Measurements from ENCODE around the gene IRS1.

IRS1 gene

DNA sequence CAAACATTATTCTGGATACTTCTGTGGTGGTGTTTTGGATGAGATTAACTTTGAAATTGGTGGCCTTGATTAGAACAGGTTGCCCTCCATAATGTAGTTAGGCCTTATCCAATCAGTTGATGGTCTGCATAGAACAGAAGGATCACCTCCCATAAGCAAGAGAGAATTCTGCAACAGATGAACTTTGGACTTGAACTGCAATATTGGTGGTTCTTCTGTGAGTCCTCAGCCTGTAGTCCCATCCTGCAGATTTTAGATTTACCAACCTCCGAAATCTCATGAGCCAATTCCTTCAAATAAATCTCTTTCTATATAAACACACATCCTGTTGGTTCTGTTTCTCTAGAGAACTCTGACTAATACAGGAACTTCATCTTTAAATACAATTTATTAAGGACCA is 81.9 kb downstream of the IRS1 start:
- no peak for DNase-seq

DNA sequence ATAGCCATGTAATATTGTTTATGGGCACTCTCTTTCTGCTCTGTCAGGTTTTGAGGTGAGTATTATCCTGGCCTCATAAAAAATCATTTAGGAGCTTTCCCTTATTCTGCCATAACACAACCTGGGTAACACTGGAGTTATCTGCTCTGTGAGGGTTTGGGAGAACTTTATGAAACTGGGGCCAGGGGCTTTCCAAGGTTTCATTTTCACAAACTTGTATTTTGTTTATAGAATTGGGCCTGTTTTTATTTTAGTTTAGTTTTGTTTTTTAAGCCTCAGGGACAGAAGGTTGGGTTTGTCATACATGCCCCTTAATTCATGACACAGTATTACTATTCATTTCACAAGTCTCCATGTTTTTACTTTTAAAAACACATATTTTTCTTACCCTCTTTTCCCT is 83.5 kb downstream of the IRS1 start:
- no peak for DNase-seq

DNA sequence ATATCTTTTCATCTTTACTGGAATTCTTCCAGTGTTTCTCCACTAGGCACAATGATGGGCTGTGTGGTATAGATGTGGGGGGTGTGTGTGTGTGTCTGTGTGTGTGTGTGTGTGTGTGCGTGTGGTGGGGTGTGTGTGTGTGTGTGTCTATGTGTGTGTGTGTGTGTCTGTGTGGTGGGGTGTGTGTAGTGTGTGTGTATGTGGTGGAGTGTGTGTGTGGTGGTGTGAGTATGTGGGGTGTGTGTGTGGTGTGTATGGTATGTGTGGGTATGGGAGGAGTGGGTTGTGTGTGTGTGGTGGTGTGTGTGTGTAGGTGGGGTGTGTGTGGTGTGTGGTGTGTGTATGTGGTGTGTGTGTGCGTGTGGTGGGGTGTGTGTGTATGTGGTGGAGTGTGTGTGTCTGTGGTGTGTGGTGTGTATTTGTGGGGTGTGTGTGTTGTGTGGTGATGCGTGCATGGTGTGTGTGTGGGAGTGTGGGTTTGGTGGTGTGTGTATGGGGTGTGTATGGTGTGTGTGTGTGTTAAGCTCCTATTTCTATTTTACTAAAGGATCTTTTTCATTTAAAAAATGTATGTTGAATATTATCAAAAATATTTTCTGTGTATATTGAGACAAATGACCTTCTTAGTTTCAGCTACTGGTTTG is 84.2 kb downstream of the IRS1 start:
- DNase-seq, result no peak

DNA sequence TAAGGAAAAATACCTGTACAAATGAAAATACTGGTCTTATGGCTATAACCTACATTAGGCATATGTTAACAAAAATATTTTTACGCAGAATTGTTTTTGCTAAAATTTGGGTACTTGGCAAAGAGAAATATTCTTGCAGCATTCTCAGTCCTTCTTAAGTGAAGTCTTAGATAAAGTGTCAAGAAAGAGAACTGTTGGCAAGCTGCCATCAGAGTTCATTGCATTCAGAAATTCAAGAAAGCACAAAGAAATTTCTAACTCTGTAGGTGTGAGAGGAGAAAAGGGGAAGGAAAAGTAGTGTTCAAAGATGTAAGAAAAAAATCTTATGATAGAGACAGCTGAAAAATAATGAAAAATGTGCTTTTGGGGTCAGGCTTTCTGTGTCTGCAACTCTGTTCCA is 86.7 kb downstream of the IRS1 start:
- DNase-seq, result no peak

DNA sequence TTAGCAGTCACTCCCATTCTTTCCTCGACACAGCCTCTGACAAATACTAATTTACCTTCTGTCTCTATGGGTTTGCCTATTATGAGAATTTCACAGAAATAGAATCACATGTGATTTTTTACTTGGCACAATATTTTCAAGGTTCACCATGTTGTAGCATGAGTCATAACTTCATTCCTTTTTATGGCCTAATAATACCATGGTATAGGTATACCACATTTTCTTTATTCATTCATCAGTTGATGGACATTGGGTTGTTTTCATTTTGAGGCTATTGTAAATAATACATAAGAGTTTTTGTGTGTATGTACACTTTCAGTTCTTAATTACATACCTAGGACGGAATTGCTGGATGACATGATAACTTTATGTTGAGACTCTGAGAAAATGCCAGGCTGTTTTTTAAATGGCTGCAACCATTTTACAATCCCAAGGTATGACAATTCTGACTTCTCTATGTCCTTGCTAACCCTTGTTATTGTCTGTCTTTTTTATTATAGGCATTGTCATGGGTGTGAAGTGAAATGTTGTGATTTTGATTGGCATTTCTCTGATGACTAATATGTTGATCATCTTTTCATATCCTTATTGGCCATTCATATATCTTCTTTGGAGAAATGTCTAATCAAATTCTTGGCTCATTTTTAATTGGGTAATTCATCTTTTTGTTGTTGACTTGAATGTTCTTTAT is 87.9 kb downstream of the IRS1 start:
- DNase-seq, result no peak

DNA sequence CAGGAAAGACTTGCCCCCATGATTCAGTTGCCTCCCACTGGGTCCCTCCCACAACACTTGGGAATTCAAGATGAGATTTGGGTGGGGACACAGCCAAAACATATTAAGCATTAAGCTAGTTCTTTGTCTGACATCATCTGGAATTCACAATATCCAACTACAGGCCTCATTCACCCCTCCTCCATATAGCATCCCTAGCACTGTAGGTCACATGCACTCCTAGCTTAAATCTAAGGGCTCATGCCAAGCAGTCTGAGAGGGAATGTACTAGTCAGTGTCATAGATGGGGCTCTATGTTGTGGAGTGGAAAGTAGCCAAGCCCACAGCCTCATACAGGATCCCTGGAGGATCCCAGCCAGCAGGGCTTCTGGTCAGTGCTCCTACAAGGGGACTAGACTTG is 92.1 kb downstream of the IRS1 start:
- no peak for DNase-seq

DNA sequence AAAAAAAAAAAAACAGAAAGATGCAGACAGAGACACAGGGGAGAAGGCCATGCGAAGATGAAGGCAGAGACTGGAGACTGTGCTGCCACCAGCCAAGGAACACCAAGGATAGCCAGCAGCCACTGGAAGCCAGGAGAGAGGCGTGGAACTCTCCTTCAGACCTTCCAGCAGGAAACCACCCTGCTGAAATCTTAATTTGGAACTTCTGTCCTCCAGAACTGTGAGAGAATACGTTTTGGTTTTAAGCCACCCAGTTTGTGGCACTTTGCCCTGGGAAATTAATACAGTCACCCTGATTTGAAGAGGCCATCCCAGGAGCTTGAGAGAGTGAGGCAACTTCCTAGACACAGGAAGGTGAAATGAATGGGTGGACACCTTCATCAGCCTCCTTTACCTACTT is 93.7 kb downstream of the IRS1 start:
- DNase-seq, result no peak

DNA sequence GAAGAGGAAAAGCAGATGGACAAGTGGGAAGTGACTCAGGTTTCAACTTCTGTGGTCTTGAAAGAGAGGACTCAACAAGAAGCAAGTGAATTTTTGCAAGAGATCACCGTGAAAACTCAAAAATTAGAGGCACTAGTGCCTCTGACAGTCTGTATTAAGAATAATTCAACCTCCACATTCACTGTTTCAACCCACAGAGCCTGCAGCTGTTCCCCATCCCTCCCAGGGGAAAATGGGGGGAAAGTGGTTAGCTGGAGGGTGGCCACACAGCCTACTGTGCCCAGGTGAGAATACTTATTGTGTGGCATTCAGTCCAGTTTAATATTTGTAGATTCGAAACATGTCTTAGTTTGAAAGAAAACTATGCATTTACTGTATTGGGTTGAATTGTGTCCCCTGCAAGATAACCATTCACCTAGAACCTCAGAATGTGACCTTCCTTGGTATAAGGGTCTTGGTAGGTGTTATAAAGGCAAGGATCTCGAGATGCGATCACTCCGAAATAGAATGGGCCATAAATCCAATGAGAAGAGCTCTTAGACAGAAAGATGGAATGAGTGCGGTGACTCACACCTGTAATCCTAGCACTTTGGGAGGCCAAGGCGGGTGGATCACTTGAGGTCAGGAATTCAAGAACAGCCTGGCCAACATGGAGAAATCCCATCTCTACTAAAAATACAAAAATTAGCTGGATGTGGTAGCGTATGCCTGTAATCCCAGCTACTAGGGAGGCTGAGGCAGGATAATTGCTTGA is 94.3 kb downstream of the IRS1 start:
- no peak for DNase-seq

DNA sequence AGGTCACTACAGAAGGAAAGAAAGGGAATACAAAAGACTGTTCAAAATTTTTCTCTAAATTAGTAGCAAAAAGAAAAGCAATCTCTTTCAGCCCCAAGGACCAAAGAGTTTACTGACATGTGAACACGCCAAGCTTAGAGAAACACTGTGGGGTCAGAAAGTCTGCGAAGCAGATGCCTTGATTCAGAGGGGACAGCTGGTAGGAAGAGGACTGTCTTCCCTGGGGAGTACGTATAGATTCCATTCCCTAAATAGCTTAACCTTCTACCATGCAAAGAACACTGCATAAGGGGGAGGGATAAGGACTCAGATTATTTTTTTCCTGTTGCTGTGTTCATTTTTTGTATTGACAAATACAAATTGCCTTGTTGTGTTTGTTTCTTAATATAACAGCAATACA is 96.1 kb downstream of the IRS1 start:
- no peak for DNase-seq

DNA sequence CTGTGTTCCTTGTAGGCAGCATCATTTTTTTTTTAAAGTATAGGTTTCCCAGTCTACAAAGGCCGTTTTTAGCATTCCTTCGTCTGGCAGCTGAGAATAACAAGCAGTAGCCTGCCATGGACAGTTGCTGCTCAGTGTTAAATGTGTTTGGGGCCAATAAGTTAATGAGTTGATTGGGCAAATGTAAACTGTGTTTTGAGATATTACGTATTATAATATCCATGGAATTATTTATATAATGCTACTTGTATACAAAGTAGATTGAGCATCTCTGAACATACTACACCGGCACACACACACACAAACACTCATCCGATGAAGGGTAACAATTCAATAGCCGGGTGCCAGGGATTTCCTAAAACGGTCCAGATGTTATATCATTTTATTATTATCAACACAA is 97.2 kb downstream of the IRS1 start:
- DNase-seq, result no peak

DNA sequence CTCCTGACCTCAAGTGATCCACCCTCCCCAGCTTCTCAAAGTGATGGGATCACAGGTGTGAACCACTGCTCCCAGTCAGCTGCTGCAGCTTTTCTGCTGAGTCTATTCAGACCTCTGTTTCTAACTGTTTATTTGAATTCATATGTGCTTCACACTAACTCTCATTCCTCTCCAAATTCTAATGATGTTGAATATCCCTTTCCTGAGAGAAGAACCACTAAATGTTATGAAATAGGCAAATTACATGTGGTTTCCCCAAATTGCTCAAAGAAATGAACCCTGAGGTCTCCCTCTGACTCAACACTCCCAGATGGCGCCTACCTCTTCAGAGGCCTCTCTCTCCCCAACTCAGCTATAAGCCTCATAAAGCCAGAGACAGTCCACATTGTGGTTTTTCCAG is 98.6 kb downstream of the IRS1 start:
- no peak for DNase-seq

DNA sequence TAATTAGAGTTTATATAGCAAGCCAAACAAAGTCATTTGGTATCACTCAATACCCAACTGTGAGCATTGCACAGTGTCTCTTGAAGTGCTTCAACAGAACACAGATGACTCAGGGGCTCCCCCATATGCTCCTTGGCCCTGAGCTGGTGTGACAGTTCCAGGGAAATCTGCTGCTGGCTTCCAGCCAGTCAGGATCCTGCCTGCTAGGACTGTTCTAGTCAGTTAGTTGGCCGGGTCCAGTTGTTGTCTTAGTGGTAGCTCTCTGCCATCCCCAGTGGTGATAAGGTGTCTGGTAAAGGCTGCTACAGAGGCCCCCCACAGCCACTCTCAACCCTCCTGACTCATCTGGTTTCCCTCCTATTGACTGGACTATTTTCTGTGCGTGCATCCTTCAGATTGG is 100.3 kb downstream of the IRS1 start:
- DNase-seq, result no peak

DNA sequence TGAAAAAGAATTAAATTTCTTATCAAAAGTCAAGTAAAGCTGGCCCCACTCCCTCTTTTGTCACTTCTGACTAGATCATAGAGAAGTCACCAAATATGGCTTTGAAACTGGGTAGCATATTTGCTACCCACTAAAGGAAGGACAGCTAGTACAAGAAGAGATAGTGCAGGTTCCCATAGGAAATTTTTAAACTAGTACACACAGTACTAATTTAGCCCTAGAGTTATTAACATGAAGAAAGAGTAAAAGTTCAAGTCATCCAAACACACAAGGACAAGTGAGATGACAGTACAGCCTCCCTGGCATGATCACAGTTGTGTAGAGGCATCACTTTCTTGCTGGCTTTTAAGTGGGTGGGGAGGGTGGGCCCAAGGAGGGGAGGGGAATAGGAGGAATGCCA is 100.9 kb downstream of the IRS1 start:
- no peak for DNase-seq

DNA sequence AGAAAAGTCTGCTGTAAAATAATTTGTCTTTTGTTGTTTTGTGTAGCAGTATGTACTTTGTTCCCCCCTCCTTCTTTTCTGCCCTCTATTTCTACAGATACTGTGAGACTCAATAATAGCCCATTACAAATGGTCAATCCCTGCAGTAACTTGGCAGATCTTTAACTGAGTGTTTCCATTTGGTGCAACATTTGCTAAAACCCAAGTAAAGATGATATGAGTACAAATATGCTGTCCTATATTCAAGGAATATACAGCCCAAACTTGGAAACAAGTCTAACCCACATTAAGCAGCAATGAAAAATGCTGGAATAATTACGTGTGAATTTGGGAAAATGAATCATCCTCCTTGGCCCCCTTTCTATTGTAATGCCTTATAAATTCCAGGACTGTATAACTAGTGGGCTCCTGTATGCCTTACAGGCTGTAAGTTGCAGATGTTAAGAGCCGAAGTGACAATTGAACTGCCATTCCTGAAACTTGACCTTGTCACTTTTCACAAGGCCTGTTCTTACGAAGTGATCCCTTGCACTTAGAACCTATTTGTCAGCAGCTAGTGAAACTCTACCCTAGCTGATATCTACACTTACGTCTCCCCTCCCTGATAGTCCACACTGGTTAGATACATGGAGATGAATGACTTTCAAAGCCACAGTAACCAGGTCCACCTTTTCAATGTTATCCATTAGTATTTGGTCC is 104.9 kb downstream of the IRS1 start:
- DNase-seq, result no peak

DNA sequence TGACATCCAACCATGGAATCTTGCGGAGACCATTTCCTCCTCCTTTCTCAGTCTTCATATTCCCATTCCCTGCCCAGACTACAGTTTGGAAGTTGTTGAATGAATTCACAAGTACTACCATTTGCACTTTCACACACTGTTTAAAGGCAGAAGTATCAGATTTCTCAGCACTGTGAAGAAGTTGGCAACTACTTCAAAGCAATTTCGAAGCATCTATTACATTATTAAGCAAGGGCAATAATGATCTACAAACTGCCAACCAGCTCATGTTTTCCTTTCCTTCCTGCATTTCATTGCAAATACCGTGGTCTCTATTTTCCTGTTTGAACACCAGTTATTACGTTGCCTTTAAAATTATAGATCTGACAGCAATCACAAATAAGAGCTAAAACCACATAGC is 105.5 kb downstream of the IRS1 start:
- DNase-seq, result no peak

DNA sequence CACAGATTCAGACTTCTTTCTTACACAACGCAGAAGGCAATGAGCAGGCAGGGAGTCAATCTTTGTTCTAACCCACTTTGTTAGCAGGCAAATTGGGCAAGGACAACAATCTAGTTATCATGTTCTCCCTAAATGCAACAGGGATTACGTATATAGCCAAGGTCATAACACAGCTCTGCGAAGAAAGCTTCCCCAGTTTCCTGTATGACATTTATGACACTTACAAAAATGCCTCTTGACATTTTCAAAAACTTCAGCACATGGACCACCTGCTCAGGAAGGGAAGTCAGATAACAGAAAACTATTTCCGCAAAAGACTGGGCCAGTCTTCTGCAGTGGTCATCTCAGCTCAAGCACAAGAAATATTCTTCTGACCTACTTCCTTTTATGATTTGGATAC is 106.1 kb downstream of the IRS1 start:
- no peak for DNase-seq

DNA sequence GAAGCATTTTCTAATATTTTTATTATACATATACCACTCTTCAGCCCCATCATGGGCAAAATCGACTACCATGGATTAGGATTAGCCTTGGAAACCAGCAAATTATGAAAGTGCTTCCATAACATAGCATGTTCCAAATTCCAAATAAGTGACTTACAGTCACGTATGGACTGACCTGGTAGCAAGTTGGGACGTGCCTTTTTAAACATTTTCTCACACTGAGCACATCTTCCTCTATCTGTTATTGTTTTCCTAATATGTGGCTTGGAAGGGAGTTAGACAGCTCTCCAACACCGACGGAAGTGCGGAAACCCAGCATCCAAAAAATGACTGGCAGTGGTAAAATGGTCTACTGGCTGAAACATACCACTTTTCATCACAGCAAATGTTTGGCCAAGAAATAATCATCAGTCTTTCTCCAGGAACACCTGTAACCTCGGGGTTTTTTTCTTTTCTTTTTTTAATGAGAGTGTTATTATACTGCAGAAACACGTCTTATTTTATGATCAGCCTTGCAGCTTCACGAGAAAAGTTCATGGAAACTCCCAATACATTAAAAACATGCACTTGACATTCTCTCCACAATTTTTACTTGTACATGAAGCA is 107.0 kb downstream of the IRS1 start:
- no peak for DNase-seq

DNA sequence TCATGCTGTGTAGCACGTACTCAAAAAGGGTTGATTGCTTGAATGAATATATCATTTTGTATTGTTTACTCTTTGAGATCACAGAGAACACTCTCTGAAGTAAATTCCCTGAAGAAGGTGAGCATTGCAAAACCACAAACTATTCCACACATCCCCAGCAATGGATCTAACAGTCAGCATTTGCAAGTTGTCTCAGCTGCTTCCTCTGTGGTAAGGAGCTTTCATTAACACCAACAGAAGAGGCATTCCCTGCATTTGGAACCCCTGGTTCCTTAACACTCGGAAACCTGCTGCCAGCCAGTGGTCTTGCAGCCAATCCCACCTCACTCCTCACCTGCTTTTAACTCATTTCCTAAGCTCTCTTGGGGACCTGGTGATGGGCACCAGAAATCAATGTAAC is 108.4 kb downstream of the IRS1 start:
- DNase-seq, result no peak

DNA sequence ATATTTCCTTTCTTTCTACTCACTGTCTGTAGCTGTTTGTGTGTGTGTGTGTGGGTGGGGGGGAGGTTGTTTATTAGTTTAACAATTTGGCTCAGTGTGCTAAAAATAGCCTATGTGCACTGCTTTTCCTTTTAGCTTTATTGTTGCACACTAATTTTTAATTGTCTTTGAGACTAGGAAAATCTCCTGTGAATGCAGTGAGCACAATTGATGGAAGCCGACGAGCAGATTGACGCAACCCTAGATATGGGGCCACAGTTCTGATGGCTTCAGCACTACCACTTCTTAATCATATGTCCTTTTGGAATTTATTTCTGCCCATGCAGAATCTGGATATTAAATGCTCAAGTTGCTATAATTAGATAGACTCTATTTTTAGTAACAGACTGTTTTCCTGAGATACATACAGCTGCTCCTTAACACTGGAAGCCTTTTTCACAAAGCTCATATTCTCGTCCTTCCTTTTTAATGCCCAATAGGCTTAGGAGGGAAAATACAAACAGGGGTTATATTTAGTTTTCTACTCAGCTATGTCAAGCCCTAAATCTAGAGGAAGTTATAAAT is 109.1 kb downstream of the IRS1 start:
- DNase-seq, result no peak

DNA sequence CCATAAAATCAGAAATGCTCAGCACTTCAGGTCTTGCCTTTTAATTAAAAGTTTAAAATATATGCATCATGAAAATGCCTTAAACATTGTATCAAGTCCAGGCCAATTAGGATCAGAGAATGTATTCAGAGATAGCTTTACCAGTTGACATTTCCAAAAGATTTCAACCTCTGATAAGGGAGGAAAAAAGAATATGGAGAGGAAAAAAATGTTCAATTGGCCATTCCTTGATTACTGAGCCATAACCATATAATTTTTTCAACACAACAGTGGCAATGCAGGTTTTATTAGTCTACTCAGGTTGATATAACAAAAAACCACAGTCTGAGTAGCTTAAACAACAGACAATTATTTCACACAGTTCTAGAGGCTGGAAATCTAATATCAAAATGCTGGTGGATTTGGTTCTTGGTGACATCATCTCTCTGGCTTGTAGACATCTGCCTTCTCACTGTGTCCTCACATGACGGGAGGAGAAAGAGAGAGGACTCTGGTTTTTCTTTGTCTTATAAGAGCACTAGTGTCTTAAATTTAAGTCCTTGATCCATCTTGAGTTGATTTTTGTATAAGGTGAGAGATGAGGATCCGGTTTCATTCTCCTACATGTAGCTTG is 111.9 kb downstream of the IRS1 start:
- DNase-seq, result no peak

DNA sequence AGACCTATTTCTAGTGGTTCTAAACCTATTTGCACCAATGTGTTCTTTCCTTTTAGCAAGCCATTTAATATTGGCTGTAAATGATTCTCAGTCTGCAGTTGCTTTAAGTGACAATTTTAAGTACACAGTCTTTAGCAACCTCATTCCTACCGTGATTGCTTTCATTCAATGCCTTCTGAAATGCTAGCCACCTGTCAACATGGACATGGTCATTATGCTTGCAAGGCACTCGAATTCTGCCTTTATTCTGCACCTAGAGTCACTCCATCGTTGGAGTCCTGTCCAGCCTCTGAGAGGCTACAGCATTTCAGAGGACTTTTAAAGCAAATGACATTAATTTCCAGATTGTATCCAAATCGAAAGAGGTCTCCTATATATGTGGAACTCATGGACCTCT is 115.1 kb downstream of the IRS1 start:
- no peak for DNase-seq

DNA sequence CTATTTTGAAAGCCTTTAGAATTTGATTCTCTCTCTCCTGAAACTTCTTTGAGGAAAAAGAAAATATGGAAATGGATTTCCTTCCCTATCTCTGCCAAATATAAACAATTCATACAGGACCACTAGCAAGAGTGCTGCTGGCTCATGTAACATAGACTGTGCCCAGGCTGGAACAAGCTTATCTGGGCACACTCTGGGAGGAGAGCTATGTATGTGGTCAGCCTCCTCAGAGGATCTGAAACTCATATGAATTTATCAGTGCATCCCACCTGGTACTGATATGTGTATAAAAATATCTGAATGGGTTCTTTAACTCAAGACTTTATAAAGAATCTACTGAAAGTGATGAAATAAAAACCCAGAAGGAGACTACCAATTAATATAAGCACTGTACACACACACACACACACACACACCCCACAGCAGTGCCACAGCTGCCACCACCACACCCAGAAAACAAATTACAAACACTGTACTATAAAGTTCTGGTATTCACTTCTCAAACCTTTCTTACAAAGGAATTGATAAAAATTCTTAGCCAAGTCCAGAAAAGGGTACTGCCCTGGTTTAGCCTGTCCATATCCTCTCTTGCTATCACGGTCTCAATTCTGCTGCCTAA is 115.6 kb downstream of the IRS1 start:
- DNase-seq, result no peak
